ENCODE results near the gene THSD4. TPM values are rescaled to one million over a fixed set of nuclear protein-coding genes. Genes with fewer than 3 reads are reported as not detected.

THSD4 gene
- total and polyA plus RNA-seq, 9 of the 15 experiments (the other 6 are each of a cell fraction or from before 2014, with no cell fraction given) = 0.04 TPM; not detected in 5

- no peak for TF ChIP-seq CBFA2T2 (conservative IDR thresholded peaks at IDR 0.05)
Measured at GRCh38 chr15:71779073-71779797, 664.0 kb downstream of the THSD4 start (continued).

- FAIRE-seq = peak; percentile 74
- peaks cover 32 to 44% of the 10 kb centered on the region in 2 experiments for H3K27me3 ChIP-seq (ENCODE audit: control insufficient read depth in 2 of 2, insufficient read depth in 2 of 2, low read length in 2 of 2)
- H3K79me2 ChIP-seq (ENCODE audit: control insufficient read depth, insufficient read depth, low read length) = no peaks in the 10 kb centered on the region
- no peaks in the 10 kb centered on the region for H3K9me1 ChIP-seq (ENCODE audit: control insufficient read depth, insufficient read depth, low read length)
- no peaks in the 10 kb centered on the region for H3K36me3 ChIP-seq (ENCODE audit: control insufficient read depth, insufficient read depth, low read length)
- H3K9ac ChIP-seq (ENCODE audit: insufficient read depth in 1 of 2, low read depth in 2 of 2, low read length in 2 of 2) = no peak overlapping the region
- in situ Hi-C loops (cut with MboI) (no loop called here), intact Hi-C loops (cut with micrococcal nuclease) (loop anchor here (5.0 kb wide), 1 partner anchor 377 kb away; no protein-coding TSS in a partner anchor)
- ATAC-seq = peak; percentile 79
- CTCF ChIA-PET (ENCODE audit: low intra/inter-chr PET ratio) = interaction anchor here (0.5 to 1.7 kb wide), 4 partner anchors 10 to 1711 kb away, joined by 3 to 6 read pairs (median 4); no protein-coding TSS in a partner anchor
- H3K4me1 ChIP-seq (replicated peaks in 1 of 2; ENCODE audit: control insufficient read depth in 2 of 2, insufficient read depth in 2 of 2, low read length in 2 of 2) = no peaks in the 10 kb centered on the region
- peaks cover 4% of the 10 kb centered on the region; the same call in 1 of the 2 replicates for H4K20me1 ChIP-seq (replicated peaks; ENCODE audit: control insufficient read depth, insufficient read depth, low read length)
- H3K4me2 ChIP-seq (ENCODE audit: insufficient read depth, low read length) = no peak overlapping the region
- DNase-seq (ENCODE audit: extremely low read depth in 1 of 4, low spot score in 3 of 4) = peak; percentile 51 to 55 (median 54)
- no TSS peak for BruUV-seq (replicated peaks)
- H2AFZ ChIP-seq (ENCODE audit: low read depth, low read length) = no peak overlapping the region
- no peak overlapping the region for H3K4me3 ChIP-seq
- POLR2A ChIA-PET = no interaction called here
- H3K27ac ChIP-seq (ENCODE audit: extremely low read depth, low read depth, low read length) = no peak overlapping the region
- H3K9me3 ChIP-seq (replicated peaks; ENCODE audit: control insufficient read depth, insufficient read depth, low read depth, low read length) = no peaks in the 10 kb centered on the region
- under 1% methylated on average over 13 of the region's 13 CpGs for WGBS (ENCODE audit: insufficient coverage, low coverage, missing lambda C conversion rate)
- peak; percentile 41; the same call in 1 of the 2 replicates for TF ChIP-seq C11orf30 (IDR thresholded peaks at IDR 0.05; ENCODE audit: low read depth)
- TF ChIP-seq FOXK2 (conservative IDR thresholded peaks at IDR 0.05 in 1 of 2, IDR thresholded peaks at IDR 0.05 in 1 of 2; ENCODE audit: low read depth in 2 of 2) = 0 out of 4 replicates have a peak, but pooled peaks of 1 of the 2 experiments have one; percentile 16
- TF ChIP-seq ZNF23 (CRISPR knock-in tag; IDR thresholded peaks at IDR 0.05) = no peak
- no peak for TF ChIP-seq CHCHD3 (CRISPR knock-in tag; IDR thresholded peaks at IDR 0.05)
- peak; percentile 69 for TF ChIP-seq MAFG (tag; conservative IDR thresholded peaks at IDR 0.05)
- TF ChIP-seq, protein P1, sequence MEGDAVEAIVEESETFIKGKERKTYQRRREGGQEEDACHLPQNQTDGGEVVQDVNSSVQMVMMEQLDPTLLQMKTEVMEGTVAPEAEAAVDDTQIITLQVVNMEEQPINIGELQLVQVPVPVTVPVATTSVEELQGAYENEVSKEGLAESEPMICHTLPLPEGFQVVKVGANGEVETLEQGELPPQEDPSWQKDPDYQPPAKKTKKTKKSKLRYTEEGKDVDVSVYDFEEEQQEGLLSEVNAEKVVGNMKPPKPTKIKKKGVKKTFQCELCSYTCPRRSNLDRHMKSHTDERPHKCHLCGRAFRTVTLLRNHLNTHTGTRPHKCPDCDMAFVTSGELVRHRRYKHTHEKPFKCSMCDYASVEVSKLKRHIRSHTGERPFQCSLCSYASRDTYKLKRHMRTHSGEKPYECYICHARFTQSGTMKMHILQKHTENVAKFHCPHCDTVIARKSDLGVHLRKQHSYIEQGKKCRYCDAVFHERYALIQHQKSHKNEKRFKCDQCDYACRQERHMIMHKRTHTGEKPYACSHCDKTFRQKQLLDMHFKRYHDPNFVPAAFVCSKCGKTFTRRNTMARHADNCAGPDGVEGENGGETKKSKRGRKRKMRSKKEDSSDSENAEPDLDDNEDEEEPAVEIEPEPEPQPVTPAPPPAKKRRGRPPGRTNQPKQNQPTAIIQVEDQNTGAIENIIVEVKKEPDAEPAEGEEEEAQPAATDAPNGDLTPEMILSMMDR (IDR thresholded peaks at IDR 0.05 in 2 of 3, conservative IDR thresholded peaks at IDR 0.05 in 1 of 3; ENCODE audit: insufficient read depth in 2 of 3, low read depth in 1 of 3, low read length in 3 of 3) = peak; percentile 61 to 77 (median 76)
- TF ChIP-seq ZNF316 (IDR thresholded peaks at IDR 0.05) = peak; percentile 53; the same call in 1 of the 2 replicates
- peak; percentile 88 for TF ChIP-seq ZNF384 (IDR thresholded peaks at IDR 0.05; ENCODE audit: low read depth, low read length)
- TF ChIP-seq DPF2 (IDR thresholded peaks at IDR 0.05) = 0 out of 2 replicates have a peak, but pooled peaks have one; percentile 14
- no peak for TF ChIP-seq TSHZ1 (CRISPR knock-in tag; IDR thresholded peaks at IDR 0.05)
- TF ChIP-seq HEY1 (CRISPR knock-in tag; IDR thresholded peaks at IDR 0.05; ENCODE audit: borderline replicate concordance) = no peak
- no peak for TF ChIP-seq NELFE (IDR thresholded peaks at IDR 0.05; ENCODE audit: insufficient read depth, insufficient read length)
- no peak for TF ChIP-seq TAF1 (IDR thresholded peaks at IDR 0.05; ENCODE audit: control insufficient read depth, extremely low read depth, insufficient read depth, low read length, severe bottlenecking)
Measured at GRCh38 chr15:71780115-71780976, 665.1 kb downstream of the THSD4 start.
